ENCODE measurements around the gene FBXL14. TPM values are rescaled to one million over a fixed set of nuclear protein-coding genes. Genes with fewer than 3 reads are reported as not detected.

Gene FBXL14
- 33.9 and 37.7 TPM in 2 replicates for total RNA-seq
- long read RNA-seq, result 0 reads

- Mint-ChIP-seq H3K36me3 (ENCODE audit: insufficient read depth) (peaks cover 4% of the 10 kb centered on the region), H3K27ac (peak within 1 kb of the TSS; percentile 83), H3K4me1 (ENCODE audit: low read depth) (peaks cover 45% of the 10 kb centered on the region), H3K9me3 (ENCODE audit: low read depth) (no peaks in the 10 kb centered on the region), H3K4me3 (ENCODE audit: low read depth) (peak within 1 kb of the TSS; percentile 85), H3K27me3 (no peaks in the 10 kb centered on the region)
- peak; percentile 98 for DNase-seq (ENCODE audit: low spot score, unreplicated experiment)
- TF ChIP-seq CTCF (IDR thresholded peaks at IDR 0.05; ENCODE audit: unreplicated experiment), result no peak
Measured at GRCh38 chr12:1594261-1595025, at the start of gene FBXL14. Gene FBXL14 (minus strand): TSS chr12:1594581. CDS start chr12:1594066, 515 bp downstream.

GRCh38 chr12:1643905-1644533 lies 49.6 kb upstream of the FBXL14 start:
- H3K4me3 Mint-ChIP-seq (ENCODE audit: low read depth), result no peak overlapping the region
- no peak for DNase-seq (ENCODE audit: low spot score, unreplicated experiment)
- no peak for TF ChIP-seq CTCF (IDR thresholded peaks at IDR 0.05; ENCODE audit: unreplicated experiment)
- H3K9me3 Mint-ChIP-seq (ENCODE audit: low read depth), result no peaks in the 10 kb centered on the region
- H3K36me3 Mint-ChIP-seq (ENCODE audit: insufficient read depth), result peaks cover 2% of the 10 kb centered on the region
- no peak overlapping the region for H3K27ac Mint-ChIP-seq
- H3K27me3 Mint-ChIP-seq, result peaks cover 20% of the 10 kb centered on the region
- H3K4me1 Mint-ChIP-seq (ENCODE audit: low read depth), result peaks cover 6% of the 10 kb centered on the region

- peaks cover 20% of the 10 kb centered on the region for H3K27me3 Mint-ChIP-seq
- H3K36me3 Mint-ChIP-seq (ENCODE audit: insufficient read depth), result peaks cover 2% of the 10 kb centered on the region
- no peak overlapping the region for H3K4me3 Mint-ChIP-seq (ENCODE audit: low read depth)
- DNase-seq (ENCODE audit: low spot score, unreplicated experiment), result no peak
- TF ChIP-seq CTCF (IDR thresholded peaks at IDR 0.05; ENCODE audit: unreplicated experiment), result no peak
- peaks cover 6% of the 10 kb centered on the region for H3K4me1 Mint-ChIP-seq (ENCODE audit: low read depth)
- H3K9me3 Mint-ChIP-seq (ENCODE audit: low read depth), result no peaks in the 10 kb centered on the region
- H3K27ac Mint-ChIP-seq, result no peak overlapping the region
Measured at GRCh38 chr12:1643043-1643442, 48.7 kb upstream of the FBXL14 start.

- Mint-ChIP-seq H3K9me3 (ENCODE audit: low read depth) (no peaks in the 10 kb centered on the region), H3K4me3 (ENCODE audit: low read depth) (no peak overlapping the region), H3K4me1 (ENCODE audit: low read depth) (peaks cover 6% of the 10 kb centered on the region), H3K36me3 (ENCODE audit: insufficient read depth) (peaks cover 2% of the 10 kb centered on the region), H3K27me3 (peaks cover 20% of the 10 kb centered on the region), H3K27ac (no peak overlapping the region)
- no peak for TF ChIP-seq CTCF (IDR thresholded peaks at IDR 0.05; ENCODE audit: unreplicated experiment)
- DNase-seq (ENCODE audit: low spot score, unreplicated experiment), result no peak
Measured at GRCh38 chr12:1642513-1642912, 48.1 kb upstream of the FBXL14 start.

GRCh38 chr12:1640328-1641234 lies 46.2 kb upstream of the FBXL14 start:
- no peak for TF ChIP-seq CTCF (IDR thresholded peaks at IDR 0.05; ENCODE audit: unreplicated experiment)

More at GRCh38 chr12:1640328-1641234, 46.2 kb upstream of the FBXL14 start:
- Mint-ChIP-seq H3K4me1 (ENCODE audit: low read depth) (peaks cover 6% of the 10 kb centered on the region), H3K36me3 (ENCODE audit: insufficient read depth) (peaks cover 2% of the 10 kb centered on the region), H3K9me3 (ENCODE audit: low read depth) (no peaks in the 10 kb centered on the region), H3K27ac (peak overlapping the region; percentile 29), H3K4me3 (ENCODE audit: low read depth) (no peak overlapping the region), H3K27me3 (peaks cover 26% of the 10 kb centered on the region)
- no peak for DNase-seq (ENCODE audit: low spot score, unreplicated experiment)
